ENCODE data around the gene RGMA. TPM values are rescaled to one million over a fixed set of nuclear protein-coding genes. Genes with fewer than 3 reads are reported as not detected.

The RGMA gene
- total RNA-seq, 1 experiment from 2014 or later, result 3.3 TPM

DNA sequence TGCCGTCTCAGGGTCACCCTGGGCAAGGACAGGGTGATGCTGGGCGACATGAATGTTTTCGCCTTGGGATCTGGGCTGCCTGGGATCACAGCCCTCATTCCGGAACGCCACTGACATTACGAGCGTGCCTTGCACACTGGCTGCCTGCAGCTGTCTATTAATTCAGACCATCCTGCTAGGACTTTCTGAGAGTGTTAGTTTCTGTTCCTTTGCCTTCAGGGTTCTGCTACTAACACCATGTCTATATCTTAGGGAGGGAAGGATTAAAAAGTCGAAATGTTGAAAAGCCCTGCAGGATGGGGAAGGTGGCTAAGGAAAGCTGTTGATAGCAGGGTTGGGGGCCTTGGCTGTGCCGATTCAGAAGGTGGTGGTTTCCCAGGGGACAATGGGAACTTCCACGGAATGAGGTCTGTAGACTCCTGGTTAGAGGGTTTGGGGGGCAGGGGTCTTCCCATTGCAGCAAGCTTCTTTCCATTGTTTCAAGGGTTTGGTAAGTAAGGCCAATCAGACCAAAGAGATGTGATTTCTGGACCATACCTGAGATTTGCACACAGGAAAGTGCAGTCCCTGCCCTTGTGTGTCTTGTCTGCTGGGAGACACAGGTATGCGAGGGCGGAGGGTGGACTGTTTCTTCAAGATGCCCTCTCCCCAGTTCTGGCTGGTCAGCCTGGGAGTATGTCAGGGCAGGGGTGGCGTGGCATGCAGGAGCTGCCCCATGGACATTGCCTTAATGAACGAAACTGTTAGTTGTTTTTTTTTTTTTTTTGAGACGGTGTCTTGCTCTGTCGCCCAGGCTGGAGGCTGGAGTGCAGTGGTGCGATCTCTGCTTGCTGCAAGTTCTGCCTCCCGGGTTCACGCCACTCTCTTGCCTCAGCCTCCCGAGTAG is 50.9 kb downstream of the RGMA start:
- Histone ChIP-seq H3K27ac (no peak overlapping the region), H2AFZ (no peak overlapping the region), H3K4me1 (replicated peaks; ENCODE audit: insufficient read depth) (no peaks in the 10 kb centered on the region), H3K27me3 (ENCODE audit: insufficient read depth, low read depth) (no peaks in the 10 kb centered on the region), H4K20me1 (ENCODE audit: insufficient read depth) (no peaks in the 10 kb centered on the region), H3F3A (ENCODE audit: insufficient read depth, low read depth) (no peaks in the 10 kb centered on the region), H3K79me2 (ENCODE audit: low read depth) (no peaks in the 10 kb centered on the region), H3K9me3 (ENCODE audit: insufficient read depth, low read depth) (no peaks in the 10 kb centered on the region), H3K4me2 (no peak overlapping the region), H3K4me3 (no peak overlapping the region), H3K9me2 (ENCODE audit: insufficient read depth) (no peaks in the 10 kb centered on the region), H3K36me3 (ENCODE audit: low read depth) (no peaks in the 10 kb centered on the region)
- intact Hi-C loops (cut with micrococcal nuclease; ENCODE audit: unreplicated experiment), result loop anchor here (5.0 to 10.0 kb wide), 2 partner anchors 49 to 937 kb away; partner anchors contain the start of gene RGMA
- ChIA-PET CTCF (interaction anchor here (0.7 to 1.0 kb wide), 3 partner anchors 35 to 1082 kb away, joined by 3 to 6 read pairs (median 5); no protein-coding TSS in a partner anchor), POLR2A (ENCODE audit: unreplicated experiment) (no interaction called here)
- no TSS peak for BruUV-seq (replicated peaks)
- TF ChIP-seq CTCF (conservative IDR thresholded peaks at IDR 0.05) (no peak), EZH2 (IDR thresholded peaks at IDR 0.05; ENCODE audit: low read depth) (no peak)
- DNase-seq, result no peak

- Histone ChIP-seq H3F3A (ENCODE audit: insufficient read depth, low read depth) (no peaks in the 10 kb centered on the region), H3K79me2 (ENCODE audit: low read depth) (no peaks in the 10 kb centered on the region), H3K9me3 (ENCODE audit: insufficient read depth, low read depth) (no peaks in the 10 kb centered on the region), H2AFZ (no peak overlapping the region), H3K4me2 (no peak overlapping the region), H3K36me3 (ENCODE audit: low read depth) (no peaks in the 10 kb centered on the region), H3K4me3 (no peak overlapping the region), H3K4me1 (replicated peaks; ENCODE audit: insufficient read depth) (no peaks in the 10 kb centered on the region), H3K27me3 (ENCODE audit: insufficient read depth, low read depth) (no peaks in the 10 kb centered on the region), H4K20me1 (ENCODE audit: insufficient read depth) (no peaks in the 10 kb centered on the region), H3K27ac (no peak overlapping the region), H3K9me2 (ENCODE audit: insufficient read depth) (no peaks in the 10 kb centered on the region)
- intact Hi-C loops (cut with micrococcal nuclease; ENCODE audit: unreplicated experiment), result loop anchor here (5.0 to 10.0 kb wide), 2 partner anchors 50 to 938 kb away; partner anchors contain the start of gene RGMA
- ChIA-PET POLR2A (ENCODE audit: unreplicated experiment) (no interaction called here), CTCF (interaction anchor here (0.8 to 1.0 kb wide), 2 partner anchors 36 to 1083 kb away, joined by 3 to 5 read pairs; no protein-coding TSS in a partner anchor)
- TF ChIP-seq EZH2 (IDR thresholded peaks at IDR 0.05; ENCODE audit: low read depth), result no peak
- no peak for TF ChIP-seq CTCF (conservative IDR thresholded peaks at IDR 0.05)
- no TSS peak for BruUV-seq (replicated peaks)
- no peak for DNase-seq
Observed at GRCh38 chr15:93036951-93037819, 51.8 kb downstream of the RGMA start.

Measured in PC-9 (cell line).